Measurements from ENCODE around the gene NEGR1. TPM values are rescaled to one million over a fixed set of nuclear protein-coding genes. Genes with fewer than 3 reads are reported as not detected.

NEGR1 gene
- total RNA-seq, 1 experiment from 2014 or later: 0.05 TPM

DNA sequence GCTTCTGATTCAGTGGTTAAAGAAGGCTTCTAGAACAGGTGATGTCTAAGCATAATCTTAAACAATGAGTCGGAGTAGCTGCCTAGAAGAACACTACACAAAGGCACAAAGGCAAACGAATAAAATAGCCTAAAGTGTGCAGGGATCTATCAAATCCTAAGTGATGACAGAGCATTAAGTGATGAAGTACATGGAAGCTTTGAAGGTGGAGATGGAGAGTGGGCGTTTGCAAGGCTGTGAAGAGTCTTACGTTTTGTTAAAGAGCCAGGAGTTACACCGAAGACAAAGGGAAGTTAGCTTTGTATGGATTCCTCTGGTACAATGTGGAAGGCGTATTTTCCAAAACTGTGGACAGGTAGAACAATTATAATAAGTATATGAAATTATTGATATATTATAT is 270.6 kb downstream of the NEGR1 start:
- H3K36me3 ChIP-seq (ENCODE audit: control insufficient read depth in 1 of 2, insufficient read depth in 2 of 2, low read length in 2 of 2): no peaks in the 10 kb centered on the region
- TF ChIP-seq POLR2A (IDR thresholded peaks at IDR 0.05; ENCODE audit: borderline replicate concordance, extremely low read depth, insufficient read depth, insufficient read length): no peak
- TF ChIP-seq RAD21 (IDR thresholded peaks at IDR 0.05; ENCODE audit: low read depth): no peak
- no peak for TF ChIP-seq CEBPB (IDR thresholded peaks at IDR 0.05; ENCODE audit: low read depth)
- TF ChIP-seq TCF7L2 (IDR thresholded peaks at IDR 0.05; ENCODE audit: borderline replicate concordance, extremely low read depth, insufficient read depth, insufficient read length): no peak
- TF ChIP-seq POLR2AphosphoS5 (IDR thresholded peaks at IDR 0.05; ENCODE audit: low read depth, low read length): no peak
- TF ChIP-seq FOSL1 (IDR thresholded peaks at IDR 0.05; ENCODE audit: low read depth): no peak
- no peak for TF ChIP-seq EZH2phosphoT487 (IDR thresholded peaks at IDR 0.05; ENCODE audit: borderline replicate concordance)
- TF ChIP-seq SRF (IDR thresholded peaks at IDR 0.05; ENCODE audit: low read depth): no peak
- TF ChIP-seq, protein P1, sequence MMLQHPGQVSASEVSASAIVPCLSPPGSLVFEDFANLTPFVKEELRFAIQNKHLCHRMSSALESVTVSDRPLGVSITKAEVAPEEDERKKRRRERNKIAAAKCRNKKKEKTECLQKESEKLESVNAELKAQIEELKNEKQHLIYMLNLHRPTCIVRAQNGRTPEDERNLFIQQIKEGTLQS (IDR thresholded peaks at IDR 0.05): no peak
- no peak for TF ChIP-seq SIN3A (IDR thresholded peaks at IDR 0.05; ENCODE audit: low read depth)
- no peak for TF ChIP-seq CBX3 (IDR thresholded peaks at IDR 0.05; ENCODE audit: low read depth)
- DNase-seq (ENCODE audit: low read depth, low spot score) (no peak), ATAC-seq (no peak)
- H3K9ac ChIP-seq (ENCODE audit: low read length): no peak overlapping the region
- intact Hi-C loops (cut with micrococcal nuclease): no loop called here
- H3K4me1 ChIP-seq (ENCODE audit: control insufficient read depth in 1 of 2, insufficient read depth in 2 of 2, low read length in 2 of 2): no peaks in the 10 kb centered on the region
- H3K27me3 ChIP-seq (ENCODE audit: insufficient read depth, low read length): no peaks in the 10 kb centered on the region
- POLR2A ChIA-PET: no interaction called here
- H4K20me1 ChIP-seq (ENCODE audit: insufficient read depth): no peaks in the 10 kb centered on the region
- no peaks in the 10 kb centered on the region for H3K9me2 ChIP-seq (ENCODE audit: insufficient read depth)
- no peak overlapping the region for H3K4me3 ChIP-seq (replicated peaks in 1 of 2; ENCODE audit: low read depth in 1 of 2, low read length in 2 of 2)
- CTCF ChIA-PET: no interaction called here
- RAD21 ChIA-PET (ENCODE audit: low non-redundant PET in 1 of 2, low total read pairs in 2 of 2, uncharacterized antibody in 2 of 2, unreplicated experiment in 2 of 2): no interaction called here
- H2AFZ ChIP-seq (ENCODE audit: low read depth, low read length, poor library complexity, severe bottlenecking): no peak overlapping the region
- no peak overlapping the region for H3K4me2 ChIP-seq (ENCODE audit: low read length)
- no TSS peak for BruUV-seq (replicated peaks)
- no peak overlapping the region for H3K27ac ChIP-seq (ENCODE audit: low read depth, low read length)
- peaks cover 3 to 6% of the 10 kb centered on the region in 2 experiments; a peak in 2 of 4 replicates for H3K9me3 ChIP-seq (ENCODE audit: control insufficient read depth in 1 of 2, insufficient read depth in 1 of 2, low read depth in 1 of 2, low read length in 2 of 2)
- H3K79me2 ChIP-seq (ENCODE audit: insufficient read depth, low read length): no peaks in the 10 kb centered on the region

- H3K27me3 ChIP-seq (ENCODE audit: insufficient read depth, low read length): no peaks in the 10 kb centered on the region
- H3K9me3 ChIP-seq (ENCODE audit: control insufficient read depth in 1 of 2, insufficient read depth in 1 of 2, low read depth in 1 of 2, low read length in 2 of 2): peaks cover 2 to 3% of the 10 kb centered on the region in 2 experiments; a peak in 1 of 4 replicates
- ATAC-seq (no peak), DNase-seq (ENCODE audit: low read depth, low spot score) (no peak)
- H3K4me1 ChIP-seq (ENCODE audit: control insufficient read depth in 1 of 2, insufficient read depth in 2 of 2, low read length in 2 of 2): no peaks in the 10 kb centered on the region
- H3K9ac ChIP-seq (ENCODE audit: low read length): no peak overlapping the region
- no peak overlapping the region for H3K27ac ChIP-seq (ENCODE audit: low read depth, low read length)
- no peaks in the 10 kb centered on the region for H3K79me2 ChIP-seq (ENCODE audit: insufficient read depth, low read length)
- RAD21 ChIA-PET (ENCODE audit: low non-redundant PET in 1 of 2, low total read pairs in 2 of 2, uncharacterized antibody in 2 of 2, unreplicated experiment in 2 of 2): no interaction called here
- CTCF ChIA-PET: no interaction called here
- H2AFZ ChIP-seq (ENCODE audit: low read depth, low read length, poor library complexity, severe bottlenecking): no peak overlapping the region
- no peaks in the 10 kb centered on the region for H3K9me2 ChIP-seq (ENCODE audit: insufficient read depth)
- H3K4me3 ChIP-seq (replicated peaks in 1 of 2; ENCODE audit: low read depth in 1 of 2, low read length in 2 of 2): no peak overlapping the region
- POLR2A ChIA-PET: no interaction called here
- no peaks in the 10 kb centered on the region for H4K20me1 ChIP-seq (ENCODE audit: insufficient read depth)
- no peak overlapping the region for H3K4me2 ChIP-seq (ENCODE audit: low read length)
- no TSS peak for BruUV-seq (replicated peaks)
- intact Hi-C loops (cut with micrococcal nuclease): no loop called here
- H3K36me3 ChIP-seq (ENCODE audit: control insufficient read depth in 1 of 2, insufficient read depth in 2 of 2, low read length in 2 of 2): no peaks in the 10 kb centered on the region
- TF ChIP-seq EZH2phosphoT487 (IDR thresholded peaks at IDR 0.05; ENCODE audit: borderline replicate concordance) (no peak), CEBPB (IDR thresholded peaks at IDR 0.05; ENCODE audit: low read depth) (no peak), TCF7L2 (IDR thresholded peaks at IDR 0.05; ENCODE audit: borderline replicate concordance, extremely low read depth, insufficient read depth, insufficient read length) (no peak), EGR1 (IDR thresholded peaks at IDR 0.05; ENCODE audit: low read depth) (no peak), ZFX (IDR thresholded peaks at IDR 0.05) (no peak), JUND (IDR thresholded peaks at IDR 0.05) (no peak), ZNF274 (IDR thresholded peaks at IDR 0.05; ENCODE audit: low read depth, low read length) (no peak), YY1 (IDR thresholded peaks at IDR 0.05; ENCODE audit: extremely low read depth, insufficient replicate concordance, low read depth, low read length) (no peak), POLR2A (IDR thresholded peaks at IDR 0.05; ENCODE audit: borderline replicate concordance, extremely low read depth, insufficient read depth, insufficient read length) (no peak)
- TF ChIP-seq, protein P2, sequence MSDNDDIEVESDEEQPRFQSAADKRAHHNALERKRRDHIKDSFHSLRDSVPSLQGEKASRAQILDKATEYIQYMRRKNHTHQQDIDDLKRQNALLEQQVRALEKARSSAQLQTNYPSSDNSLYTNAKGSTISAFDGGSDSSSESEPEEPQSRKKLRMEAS (IDR thresholded peaks at IDR 0.05): no peak
- TF ChIP-seq, protein P3, sequence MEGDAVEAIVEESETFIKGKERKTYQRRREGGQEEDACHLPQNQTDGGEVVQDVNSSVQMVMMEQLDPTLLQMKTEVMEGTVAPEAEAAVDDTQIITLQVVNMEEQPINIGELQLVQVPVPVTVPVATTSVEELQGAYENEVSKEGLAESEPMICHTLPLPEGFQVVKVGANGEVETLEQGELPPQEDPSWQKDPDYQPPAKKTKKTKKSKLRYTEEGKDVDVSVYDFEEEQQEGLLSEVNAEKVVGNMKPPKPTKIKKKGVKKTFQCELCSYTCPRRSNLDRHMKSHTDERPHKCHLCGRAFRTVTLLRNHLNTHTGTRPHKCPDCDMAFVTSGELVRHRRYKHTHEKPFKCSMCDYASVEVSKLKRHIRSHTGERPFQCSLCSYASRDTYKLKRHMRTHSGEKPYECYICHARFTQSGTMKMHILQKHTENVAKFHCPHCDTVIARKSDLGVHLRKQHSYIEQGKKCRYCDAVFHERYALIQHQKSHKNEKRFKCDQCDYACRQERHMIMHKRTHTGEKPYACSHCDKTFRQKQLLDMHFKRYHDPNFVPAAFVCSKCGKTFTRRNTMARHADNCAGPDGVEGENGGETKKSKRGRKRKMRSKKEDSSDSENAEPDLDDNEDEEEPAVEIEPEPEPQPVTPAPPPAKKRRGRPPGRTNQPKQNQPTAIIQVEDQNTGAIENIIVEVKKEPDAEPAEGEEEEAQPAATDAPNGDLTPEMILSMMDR (IDR thresholded peaks at IDR 0.05 in 2 of 3, conservative IDR thresholded peaks at IDR 0.05 in 1 of 3; ENCODE audit: borderline replicate concordance in 1 of 3, insufficient read depth in 1 of 3, low read depth in 2 of 3, low read length in 2 of 3): no peak
Measured at GRCh38 chr1:72010094-72010431, 272.3 kb downstream of the NEGR1 start.
